ENCODE data around the gene ABCA5.
"Not testable (repeated sequence)": the region's sequence is repeated elsewhere in the genome, so short reads cannot be mapped to it uniquely, and the experiment has no call there.

The ABCA5 gene

GRCh38 chr17:69325518-69326376 is 1.2 kb downstream of the ABCA5 start:
- no peak for DNase-seq (ENCODE audit: low spot score)

GRCh38 chr17:69323806-69324205 is 3.1 kb downstream of the ABCA5 start:
- no peak for DNase-seq (ENCODE audit: low spot score)

- DNase-seq (ENCODE audit: low spot score): no peak
These were observed 6.1 kb downstream of the ABCA5 start for GRCh38 chr17:69320908-69321238.

- no peak for DNase-seq (ENCODE audit: low spot score)
These were observed 6.6 kb downstream of the ABCA5 start for GRCh38 chr17:69320210-69320907.

GRCh38 chr17:69317625-69318024 is 9.3 kb downstream of the ABCA5 start:
- DNase-seq (ENCODE audit: low spot score): no peak

- DNase-seq (ENCODE audit: low spot score): no peak
These were observed 12.5 kb downstream of the ABCA5 start for GRCh38 chr17:69314246-69315065.

GRCh38 chr17:69305177-69305576 is 21.8 kb downstream of the ABCA5 start:
- DNase-seq (ENCODE audit: low spot score): no peak

- no peak for DNase-seq (ENCODE audit: low spot score)
These were observed 24.3 kb downstream of the ABCA5 start for GRCh38 chr17:69302682-69303081.

- no peak for DNase-seq (ENCODE audit: low spot score)
These were observed 26.7 kb downstream of the ABCA5 start for GRCh38 chr17:69300222-69300621.

- DNase-seq (ENCODE audit: low spot score): not testable (repeated sequence)
These were observed 28.7 kb downstream of the ABCA5 start for GRCh38 chr17:69298120-69298722.

- DNase-seq (ENCODE audit: low spot score): no peak
These were observed 39.8 kb downstream of the ABCA5 start for GRCh38 chr17:69287168-69287567.

GRCh38 chr17:69286257-69286656 is 40.7 kb downstream of the ABCA5 start:
- DNase-seq (ENCODE audit: low spot score): no peak

GRCh38 chr17:69284646-69285045 is 42.3 kb downstream of the ABCA5 start:
- no peak for DNase-seq (ENCODE audit: low spot score)

- no peak for DNase-seq (ENCODE audit: low spot score)
These were observed 44.9 kb downstream of the ABCA5 start for GRCh38 chr17:69282002-69282401.

GRCh38 chr17:69276279-69276678 is 50.7 kb downstream of the ABCA5 start:
- DNase-seq (ENCODE audit: low spot score): not testable (repeated sequence)

GRCh38 chr17:69275751-69276150 is 51.2 kb downstream of the ABCA5 start:
- DNase-seq (ENCODE audit: low spot score): no peak

GRCh38 chr17:69271023-69271422 is 55.9 kb downstream of the ABCA5 start:
- DNase-seq (ENCODE audit: low spot score): no peak

- DNase-seq (ENCODE audit: low spot score): no peak
These were observed 57.6 kb downstream of the ABCA5 start for GRCh38 chr17:69269131-69269998.

GRCh38 chr17:69268543-69269014 is 58.4 kb downstream of the ABCA5 start:
- no peak for DNase-seq (ENCODE audit: low spot score)

GRCh38 chr17:69267219-69267618 is 59.7 kb downstream of the ABCA5 start:
- DNase-seq (ENCODE audit: low spot score): no peak

- DNase-seq (ENCODE audit: low spot score): no peak
These were observed 61.1 kb downstream of the ABCA5 start for GRCh38 chr17:69265873-69266272.
